ENCODE data around the gene LAMC1. TPM values are rescaled to one million over a fixed set of nuclear protein-coding genes. Genes with fewer than 3 reads are reported as not detected.

Gene LAMC1
- total RNA-seq, 2 experiments from 2014 or later: 0.40 TPM; not detected in 1

GRCh38 chr1:183101841-183102276, 78.6 kb downstream of the LAMC1 start:
- H3K4me3 Mint-ChIP-seq: no peak overlapping the region
- H3K27me3 Mint-ChIP-seq: peaks cover 14% of the 10 kb centered on the region
- no peak overlapping the region for H3K27ac Mint-ChIP-seq
- H3K4me1 Mint-ChIP-seq: no peaks in the 10 kb centered on the region
- ATAC-seq (no peak), DNase-seq (no peak)
- CTCF ChIA-PET: no interaction called here
- H3K36me3 Mint-ChIP-seq: no peaks in the 10 kb centered on the region
- H3K9me3 Mint-ChIP-seq (ENCODE audit: low read depth): no peaks in the 10 kb centered on the region

- Mint-ChIP-seq H3K4me1 (no peaks in the 10 kb centered on the region), H3K9me3 (ENCODE audit: low read depth) (no peaks in the 10 kb centered on the region), H3K27ac (no peak overlapping the region), H3K27me3 (peaks cover 14% of the 10 kb centered on the region), H3K36me3 (no peaks in the 10 kb centered on the region), H3K4me3 (no peak overlapping the region)
- ATAC-seq: no peak
- CTCF ChIA-PET: no interaction called here
- no peak for DNase-seq
Measured at GRCh38 chr1:183103147-183103546, 79.9 kb downstream of the LAMC1 start.

- ATAC-seq: no peak
- CTCF ChIA-PET: no interaction called here
- peaks cover 14% of the 10 kb centered on the region for H3K27me3 Mint-ChIP-seq
- H3K4me3 Mint-ChIP-seq: no peak overlapping the region
- H3K4me1 Mint-ChIP-seq: no peaks in the 10 kb centered on the region
- DNase-seq: no peak
- no peaks in the 10 kb centered on the region for H3K36me3 Mint-ChIP-seq
- no peak overlapping the region for H3K27ac Mint-ChIP-seq
- no peaks in the 10 kb centered on the region for H3K9me3 Mint-ChIP-seq (ENCODE audit: low read depth)
Measured at GRCh38 chr1:183103577-183103976, 80.4 kb downstream of the LAMC1 start.

GRCh38 chr1:183105449-183105848, 82.2 kb downstream of the LAMC1 start:
- CTCF ChIA-PET: no interaction called here
- no peak for DNase-seq
- Mint-ChIP-seq H3K4me1 (no peaks in the 10 kb centered on the region), H3K27me3 (peaks cover 23% of the 10 kb centered on the region), H3K36me3 (no peaks in the 10 kb centered on the region), H3K4me3 (no peak overlapping the region), H3K27ac (no peak overlapping the region), H3K9me3 (ENCODE audit: low read depth) (no peaks in the 10 kb centered on the region)
- no peak for ATAC-seq

- ATAC-seq: no peak
Measured at GRCh38 chr1:183106166-183106565, 82.9 kb downstream of the LAMC1 start.

GRCh38 chr1:183106746-183107145, 83.5 kb downstream of the LAMC1 start:
- ATAC-seq (no peak), DNase-seq (no peak)
- Mint-ChIP-seq H3K27me3 (peaks cover 23% of the 10 kb centered on the region), H3K27ac (no peak overlapping the region), H3K9me3 (ENCODE audit: low read depth) (no peaks in the 10 kb centered on the region), H3K4me3 (no peak overlapping the region), H3K36me3 (no peaks in the 10 kb centered on the region), H3K4me1 (no peaks in the 10 kb centered on the region)
- CTCF ChIA-PET: no interaction called here

More at GRCh38 chr1:183106166-183106565, 82.9 kb downstream of the LAMC1 start:
- H3K4me3 Mint-ChIP-seq: no peak overlapping the region
- no peak for DNase-seq
- no peaks in the 10 kb centered on the region for H3K4me1 Mint-ChIP-seq
- peaks cover 23% of the 10 kb centered on the region for H3K27me3 Mint-ChIP-seq
- CTCF ChIA-PET: no interaction called here
- H3K27ac Mint-ChIP-seq: no peak overlapping the region
- no peaks in the 10 kb centered on the region for H3K9me3 Mint-ChIP-seq (ENCODE audit: low read depth)
- H3K36me3 Mint-ChIP-seq: no peaks in the 10 kb centered on the region

GRCh38 chr1:183110326-183110880, 87.2 kb downstream of the LAMC1 start:
- ATAC-seq: no peak

GRCh38 chr1:183114441-183114840, 91.2 kb downstream of the LAMC1 start:
- no peak for DNase-seq
- no peaks in the 10 kb centered on the region for H3K9me3 Mint-ChIP-seq (ENCODE audit: low read depth)
- CTCF ChIA-PET: no interaction called here

More at GRCh38 chr1:183110326-183110880, 87.2 kb downstream of the LAMC1 start:
- H3K27ac Mint-ChIP-seq: no peak overlapping the region
- H3K36me3 Mint-ChIP-seq: no peaks in the 10 kb centered on the region
- no peaks in the 10 kb centered on the region for H3K9me3 Mint-ChIP-seq (ENCODE audit: low read depth)
- CTCF ChIA-PET: no interaction called here
- H3K4me1 Mint-ChIP-seq: no peaks in the 10 kb centered on the region
- H3K27me3 Mint-ChIP-seq: peaks cover 15% of the 10 kb centered on the region
- no peak for DNase-seq
- H3K4me3 Mint-ChIP-seq: no peak overlapping the region

GRCh38 chr1:183116416-183116815, 93.2 kb downstream of the LAMC1 start:
- Mint-ChIP-seq H3K9me3 (ENCODE audit: low read depth) (no peaks in the 10 kb centered on the region), H3K27me3 (peaks cover 3% of the 10 kb centered on the region), H3K36me3 (no peaks in the 10 kb centered on the region), H3K4me3 (no peak overlapping the region), H3K4me1 (no peaks in the 10 kb centered on the region), H3K27ac (no peak overlapping the region)
- CTCF ChIA-PET: no interaction called here
- DNase-seq: no peak
- ATAC-seq: no peak

More at GRCh38 chr1:183114441-183114840, 91.2 kb downstream of the LAMC1 start:
- Mint-ChIP-seq H3K4me1 (no peaks in the 10 kb centered on the region), H3K36me3 (no peaks in the 10 kb centered on the region), H3K27me3 (peaks cover 7% of the 10 kb centered on the region), H3K4me3 (no peak overlapping the region), H3K27ac (no peak overlapping the region)
- no peak for ATAC-seq

- DNase-seq (no peak), ATAC-seq (no peak)
- H3K4me1 Mint-ChIP-seq: no peaks in the 10 kb centered on the region
- CTCF ChIA-PET: no interaction called here
- no peaks in the 10 kb centered on the region for H3K36me3 Mint-ChIP-seq
- H3K9me3 Mint-ChIP-seq (ENCODE audit: low read depth): no peaks in the 10 kb centered on the region
- H3K27me3 Mint-ChIP-seq: peaks cover 6% of the 10 kb centered on the region
- H3K4me3 Mint-ChIP-seq: no peak overlapping the region
- no peak overlapping the region for H3K27ac Mint-ChIP-seq
Measured at GRCh38 chr1:183121609-183122008, 98.4 kb downstream of the LAMC1 start.

- Mint-ChIP-seq H3K36me3 (no peaks in the 10 kb centered on the region), H3K4me1 (no peaks in the 10 kb centered on the region), H3K4me3 (no peak overlapping the region), H3K27me3 (peaks cover 9% of the 10 kb centered on the region), H3K27ac (no peak overlapping the region), H3K9me3 (ENCODE audit: low read depth) (no peaks in the 10 kb centered on the region)
- ATAC-seq (no peak), DNase-seq (no peak)
- CTCF ChIA-PET: no interaction called here
Measured at GRCh38 chr1:183124259-183124658, 101.0 kb downstream of the LAMC1 start.

GRCh38 chr1:183125279-183125999, 102.2 kb downstream of the LAMC1 start:
- Mint-ChIP-seq H3K9me3 (ENCODE audit: low read depth) (no peaks in the 10 kb centered on the region), H3K27me3 (peaks cover 9% of the 10 kb centered on the region), H3K4me1 (no peaks in the 10 kb centered on the region), H3K27ac (no peak overlapping the region), H3K36me3 (no peaks in the 10 kb centered on the region), H3K4me3 (no peak overlapping the region)
- DNase-seq (no peak), ATAC-seq (no peak)
- CTCF ChIA-PET: no interaction called here

GRCh38 chr1:183126000-183126366, 102.8 kb downstream of the LAMC1 start:
- Mint-ChIP-seq H3K36me3 (no peaks in the 10 kb centered on the region), H3K4me3 (no peak overlapping the region), H3K27me3 (peaks cover 9% of the 10 kb centered on the region), H3K9me3 (ENCODE audit: low read depth) (no peaks in the 10 kb centered on the region), H3K27ac (no peak overlapping the region), H3K4me1 (no peaks in the 10 kb centered on the region)
- ATAC-seq: no peak
- no peak for DNase-seq
- CTCF ChIA-PET: no interaction called here

- Mint-ChIP-seq H3K27me3 (peaks cover 8% of the 10 kb centered on the region), H3K36me3 (no peaks in the 10 kb centered on the region), H3K4me1 (no peaks in the 10 kb centered on the region), H3K9me3 (ENCODE audit: low read depth) (no peaks in the 10 kb centered on the region), H3K4me3 (no peak overlapping the region), H3K27ac (no peak overlapping the region)
- ATAC-seq (no peak), DNase-seq (no peak)
- CTCF ChIA-PET: no interaction called here
Measured at GRCh38 chr1:183126528-183126927, 103.3 kb downstream of the LAMC1 start.

All from activated CD8-positive, alpha-beta memory T cell treated with anti-CD3 and anti-CD28 coated beads, Interleukin-2, amount 10 ng/mL, durations not matched to agents 7 days and 5 days (primary cell).